A172 (cell line): ENCODE measurements around the gene TBC1D28. TPM values are rescaled to one million over a fixed set of nuclear protein-coding genes. Genes with fewer than 3 reads are reported as not detected.
"Not testable (repeated sequence)": the region's sequence is repeated elsewhere in the genome, so short reads cannot be mapped to it uniquely, and the experiment has no call there.

ENCODE experiments used
- DNase-seq: peaks from one replicate; pipeline ENCODE4 v3.0.0-alpha.2; 2015; ENCODE audit warnings: low spot score
- total RNA-seq: library from RNA; depleted of rRNA; stranded (reverse); fragments of >200 nt; shearing (Covaris generic); gene quantifications from 2 replicates; pipeline ENCODE4 v1.2.3, GENCODE V29; 2014; rRNA removed

TBC1D28 gene
- total RNA-seq, 1 experiment from 2014 or later, result not detected

- DNase-seq, result not testable (repeated sequence)
Measured at GRCh38 chr17:18617613-18618012, 26.6 kb downstream of the TBC1D28 start.

- not testable (repeated sequence) for DNase-seq
Measured at GRCh38 chr17:18613016-18613415, 31.2 kb downstream of the TBC1D28 start.

- not testable (repeated sequence) for DNase-seq
Measured at GRCh38 chr17:18593138-18593537, 51.1 kb downstream of the TBC1D28 start.

Other genes starting within 250 kb of the TBC1D28 start
- gene LGALS9C, start 167.6 kb downstream of the TBC1D28 start, total RNA-seq, result not detected in 2 replicates
- 1.4 and 2.2 TPM in 2 replicates for gene FOXO3B, start 37.9 kb upstream of the TBC1D28 start, total RNA-seq
- gene FBXW10, start 99.7 kb upstream of the TBC1D28 start, total RNA-seq, result not detected in 2 replicates
- gene TVP23B, start 136.8 kb upstream of the TBC1D28 start, total RNA-seq, result 82.5 and 83.5 TPM in 2 replicates
- 49.5 and 49.9 TPM in 2 replicates for gene PRPSAP2, start 213.7 kb upstream of the TBC1D28 start, total RNA-seq